Activated CD4-positive, alpha-beta memory T cell treated with anti-CD3 and anti-CD28 coated beads, Interleukin-2, amount 10 ng/mL, durations not matched to agents 7 days and 5 days (primary cell): ENCODE measurements around the gene NUDT14. TPM values are rescaled to one million over a fixed set of nuclear protein-coding genes. Genes with fewer than 3 reads are reported as not detected.

ENCODE experiments used
- CTCF ChIA-PET: fragments of 350-600 bp; sonication (Branson Sonifier 250); formaldehyde crosslinking; loops from one replicate; lab custom pipeline; 2021; ENCODE audit warnings: antibody characterized with exemption, inconsistent platforms; lab: Charles Lee
- POLR2A ChIA-PET: fragments of 350-600 bp; sonication (Branson Sonifier 250); formaldehyde crosslinking; loops from one replicate; lab custom pipeline; 2021; ENCODE audit warnings: antibody characterized with exemption; lab: Charles Lee
- DNase-seq: peaks from one replicate; pipeline ENCODE4 v3.0.0-alpha.2; 2020
- H3K27ac Mint-ChIP-seq: one replicate; pipeline ENCODE4 v1.8.0; 2021; ENCODE audit warnings: mild to moderate bottlenecking, mixed read lengths
- H3K27me3 Mint-ChIP-seq: one replicate; pipeline ENCODE4 v1.8.0; 2021; ENCODE audit warnings: mixed read lengths
- H3K36me3 Mint-ChIP-seq: one replicate; pipeline ENCODE4 v1.8.0; 2021; ENCODE audit warnings: low read depth, mixed read lengths
- H3K4me1 Mint-ChIP-seq: one replicate; pipeline ENCODE4 v1.8.0; 2021; ENCODE audit warnings: mixed read lengths
- H3K4me3 Mint-ChIP-seq: one replicate; pipeline ENCODE4 v1.8.0; 2021; ENCODE audit warnings: mild to moderate bottlenecking, mixed read lengths
- H3K9me3 Mint-ChIP-seq: one replicate; pipeline ENCODE4 v1.8.0; 2021; ENCODE audit warnings: mixed read lengths
- total RNA-seq, 2 experiments: library from RNA; stranded (reverse); gene quantifications; one replicate each; pipeline ENCODE4 v1.2.3, GENCODE V29; 2021

NUDT14 gene
- total RNA-seq, 2 experiments from 2014 or later: 23.8 to 24.9 TPM

DNA sequence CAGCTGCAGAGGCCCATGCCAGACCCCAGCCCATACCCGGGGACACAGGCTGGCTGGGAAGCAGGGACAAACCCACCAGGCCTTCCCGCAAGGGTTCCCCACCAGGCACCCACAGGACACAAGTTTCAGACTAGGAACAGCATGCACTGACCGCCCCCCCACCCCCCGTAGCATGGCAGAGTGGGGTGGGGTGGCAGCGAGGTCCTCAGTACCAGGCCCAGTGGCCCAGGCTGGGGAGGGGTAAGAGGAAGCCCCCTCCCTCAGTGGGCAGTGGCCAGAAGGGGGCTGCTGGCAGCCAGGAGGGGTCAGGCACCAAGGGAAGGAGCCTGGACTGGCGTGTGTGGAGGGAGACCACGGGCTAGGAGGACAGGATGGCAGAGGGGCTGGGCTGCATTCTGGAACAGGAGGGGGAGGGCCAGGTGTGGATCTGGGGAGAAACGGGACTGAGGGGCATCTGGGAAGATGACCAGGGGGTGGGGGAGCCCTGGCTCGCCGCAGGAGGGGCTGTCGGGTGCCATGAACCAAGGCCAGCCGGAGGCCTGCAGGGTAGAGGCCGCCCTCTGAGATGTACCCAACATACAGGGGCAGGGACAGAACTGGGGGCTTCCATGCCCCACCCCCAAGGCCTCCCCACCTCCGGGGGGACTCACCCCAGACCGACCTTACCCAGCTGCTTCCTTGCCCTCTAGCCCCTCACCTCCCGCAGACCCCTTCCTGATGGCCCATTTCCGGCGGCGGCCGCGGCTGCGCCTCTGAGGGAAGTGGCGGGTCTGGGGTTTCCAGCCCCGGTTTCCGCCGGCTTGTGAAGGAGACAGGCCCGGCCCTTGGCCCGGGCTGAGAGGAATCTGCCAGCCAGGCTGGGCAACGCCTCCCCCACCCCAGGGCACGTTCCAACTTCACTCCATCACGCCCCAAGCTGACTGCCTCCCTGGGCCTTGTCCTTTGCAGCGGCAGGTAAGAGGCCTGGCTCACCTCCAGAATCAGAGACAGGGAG is 6.9 kb downstream of the NUDT14 start:
- peak; percentile 71 for DNase-seq
- H3K27ac Mint-ChIP-seq: peak overlapping the region; percentile 52
- peaks cover 28% of the 10 kb centered on the region for H3K4me1 Mint-ChIP-seq
- peaks cover 15% of the 10 kb centered on the region for H3K27me3 Mint-ChIP-seq
- no peak overlapping the region for H3K4me3 Mint-ChIP-seq
- POLR2A ChIA-PET: no interaction called here
- CTCF ChIA-PET: no interaction called here
- no peaks in the 10 kb centered on the region for H3K36me3 Mint-ChIP-seq
- H3K9me3 Mint-ChIP-seq: no peaks in the 10 kb centered on the region

DNA sequence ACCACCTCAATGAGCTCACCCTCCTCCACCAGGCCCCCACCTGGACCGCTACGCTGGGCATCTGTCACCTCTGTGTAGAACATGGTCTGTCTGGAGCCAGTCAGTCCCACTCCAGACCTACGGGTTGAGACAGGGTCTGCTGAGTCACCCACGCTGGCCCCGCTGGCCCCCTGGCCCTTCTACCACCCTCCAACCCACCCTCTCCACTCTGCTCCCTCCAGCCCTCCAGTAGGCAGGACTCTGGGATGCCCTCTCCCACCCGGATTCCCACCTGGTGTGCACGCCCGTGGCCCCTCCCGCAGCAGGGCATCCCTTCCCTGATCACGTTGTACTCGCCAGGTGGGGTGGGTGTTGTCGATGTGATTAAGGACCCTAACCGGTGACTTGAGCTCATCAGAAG is 8.0 kb downstream of the NUDT14 start:
- H3K36me3 Mint-ChIP-seq: no peaks in the 10 kb centered on the region
- no peak for DNase-seq
- ChIA-PET CTCF (interaction anchor here (1.5 kb wide), 1 partner anchor 9 kb away, joined by 4 read pairs; no protein-coding TSS in a partner anchor), POLR2A (interaction anchor here (1.3 kb wide), 1 partner anchor 152 kb away, joined by 4 read pairs; the partner anchor contains the start of gene CDCA4)
- peaks cover 29% of the 10 kb centered on the region for H3K4me1 Mint-ChIP-seq
- H3K27me3 Mint-ChIP-seq: peaks cover 15% of the 10 kb centered on the region
- H3K27ac Mint-ChIP-seq: no peak overlapping the region
- H3K9me3 Mint-ChIP-seq: no peaks in the 10 kb centered on the region
- H3K4me3 Mint-ChIP-seq: no peak overlapping the region

DNA sequence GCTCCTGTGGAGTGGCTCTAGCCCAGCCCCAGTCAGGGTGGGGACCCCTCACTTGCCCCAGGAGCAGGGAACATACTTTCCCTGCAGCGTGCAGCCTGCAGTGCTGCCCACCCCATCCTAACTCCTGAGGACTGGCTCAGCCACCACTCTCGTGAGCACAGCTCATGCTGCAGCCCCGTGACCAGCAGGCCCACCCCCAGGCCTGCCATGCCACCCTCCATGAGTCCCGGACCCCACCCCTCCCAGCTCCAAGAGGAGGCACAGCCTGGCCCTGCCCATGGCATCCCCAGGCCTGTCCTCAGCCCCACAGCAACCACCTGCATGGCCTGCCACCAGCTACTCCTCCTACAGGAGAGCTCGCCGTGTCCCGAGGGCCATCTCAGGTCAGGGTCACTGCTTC is 8.6 kb downstream of the NUDT14 start:
- no peak for DNase-seq
- H3K36me3 Mint-ChIP-seq: no peaks in the 10 kb centered on the region
- no peaks in the 10 kb centered on the region for H3K9me3 Mint-ChIP-seq
- H3K4me1 Mint-ChIP-seq: peaks cover 29% of the 10 kb centered on the region
- ChIA-PET POLR2A (interaction anchor here (0.7 to 1.3 kb wide), 2 partner anchors 23 to 152 kb away, joined by 3 to 4 read pairs; partner anchors contain the start of gene CDCA4), CTCF (interaction anchor here (1.5 kb wide), 1 partner anchor 10 kb away, joined by 4 read pairs; no protein-coding TSS in a partner anchor)
- H3K27ac Mint-ChIP-seq: no peak overlapping the region
- no peak overlapping the region for H3K4me3 Mint-ChIP-seq
- peaks cover 15% of the 10 kb centered on the region for H3K27me3 Mint-ChIP-seq

DNA sequence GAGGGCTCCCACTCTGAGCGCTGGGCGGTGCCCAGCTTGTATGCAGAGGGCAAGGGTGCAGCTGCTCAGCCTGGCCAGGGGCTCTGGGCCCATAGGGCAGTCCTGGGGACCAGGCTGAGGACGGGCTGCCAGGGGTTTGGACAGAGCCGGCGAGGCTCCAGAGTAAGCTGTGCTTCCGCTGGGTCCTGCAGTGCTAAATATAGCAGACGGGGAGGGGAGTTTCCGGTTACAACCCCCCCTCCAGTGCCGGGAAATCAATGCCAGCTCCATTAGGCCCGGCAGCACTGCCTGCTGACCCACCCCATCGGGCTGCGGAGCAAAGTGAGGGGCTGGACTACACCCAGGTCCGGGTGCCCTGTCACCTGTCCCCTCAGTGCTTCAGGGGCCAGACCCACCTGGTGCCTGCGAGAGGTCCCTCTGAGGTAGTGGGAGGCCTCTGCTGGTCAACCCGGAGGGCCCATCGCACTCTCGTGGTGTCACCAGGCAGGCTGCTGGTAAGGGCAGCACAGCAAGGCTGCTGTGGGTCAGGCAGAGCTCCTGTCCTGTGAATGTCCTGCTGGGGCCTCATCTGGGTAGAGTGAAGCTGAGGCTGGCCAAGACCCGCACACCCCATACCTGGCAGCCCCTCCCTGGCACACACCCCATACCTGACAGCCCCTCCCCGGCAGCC is 10.0 kb downstream of the NUDT14 start:
- Mint-ChIP-seq H3K27ac (no peak overlapping the region), H3K4me1 (peaks cover 29% of the 10 kb centered on the region), H3K27me3 (peaks cover 22% of the 10 kb centered on the region), H3K9me3 (no peaks in the 10 kb centered on the region), H3K4me3 (no peak overlapping the region), H3K36me3 (no peaks in the 10 kb centered on the region)
- DNase-seq: no peak
- ChIA-PET POLR2A (interaction anchor here (1.3 kb wide), 1 partner anchor 77 kb away, joined by 3 read pairs; the partner anchor contains the start of gene BTBD6), CTCF (no interaction called here)

DNA sequence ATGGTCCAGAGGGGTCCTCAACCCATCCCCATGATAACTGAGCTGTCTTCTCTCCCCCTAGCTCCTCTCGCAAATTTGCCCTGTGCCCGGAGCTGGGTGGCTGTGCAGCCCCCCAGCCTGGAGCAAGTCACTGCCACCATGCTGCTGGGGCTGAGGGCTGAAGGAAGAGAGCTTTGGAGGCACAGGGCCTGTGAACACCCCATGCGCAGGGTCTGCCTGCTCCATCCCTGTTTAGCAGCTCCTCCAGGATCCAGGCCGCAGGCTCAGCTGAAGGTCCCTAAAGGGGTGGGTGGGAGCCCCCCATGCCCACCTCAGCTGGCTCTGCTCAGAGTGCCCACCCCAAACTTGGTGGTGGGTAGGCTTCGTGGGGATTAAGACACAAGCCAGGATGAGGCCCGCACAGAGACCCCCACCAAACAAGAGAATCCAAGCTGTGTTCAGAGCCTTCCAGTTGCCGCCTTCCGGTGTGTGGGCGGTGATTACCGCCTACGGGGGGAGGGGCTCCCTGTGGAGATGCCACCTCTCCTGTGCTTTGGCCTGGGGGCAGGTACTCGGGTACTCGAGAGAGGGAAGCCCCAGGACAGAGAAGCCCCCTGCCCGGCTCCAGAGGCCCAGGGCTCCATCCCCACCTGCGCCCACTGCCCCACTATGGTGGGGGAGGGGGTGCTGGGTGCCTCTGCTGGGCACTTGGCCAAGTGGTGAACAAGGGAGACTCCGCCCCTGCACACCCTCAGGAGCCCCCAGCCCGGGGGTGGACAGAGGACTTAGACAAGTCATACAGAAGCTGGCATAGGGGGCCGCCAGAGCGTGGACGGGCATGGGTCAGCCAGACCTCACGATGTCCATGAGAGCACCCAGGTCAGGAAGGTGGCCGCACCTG is 11.1 kb downstream of the NUDT14 start:
- H3K4me3 Mint-ChIP-seq: peak overlapping the region; percentile 56

DNA sequence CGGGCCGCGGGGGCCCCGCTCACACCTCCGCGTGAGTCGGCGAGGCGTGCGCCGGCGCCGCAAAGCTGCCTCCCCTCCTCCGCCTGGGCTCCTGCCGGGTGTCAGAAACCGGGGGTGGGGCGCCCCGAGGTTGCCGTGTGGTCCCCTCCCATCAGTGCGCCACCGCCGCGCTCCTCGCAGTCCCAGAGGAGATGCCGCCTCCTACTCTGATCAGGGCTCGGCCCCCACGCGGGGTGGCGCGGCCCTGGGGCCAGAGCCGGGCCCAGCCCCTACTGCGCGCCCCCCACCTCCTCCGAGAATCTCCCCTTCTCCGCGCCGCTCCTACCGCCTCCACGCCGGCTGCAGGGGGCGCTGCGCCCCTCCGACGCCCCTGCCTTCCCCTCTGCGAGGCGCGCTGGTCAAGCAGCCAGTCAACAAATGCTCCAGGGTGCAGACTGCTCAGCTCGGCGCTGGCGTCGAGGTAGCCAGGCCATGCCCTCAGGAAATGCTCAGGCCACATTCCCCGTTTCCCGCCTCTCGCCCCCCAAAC is 12.1 kb downstream of the NUDT14 start:
- DNase-seq: peak; percentile 38
- Mint-ChIP-seq H3K4me3 (peak overlapping the region; percentile 56), H3K27ac (no peak overlapping the region), H3K4me1 (peaks cover 18% of the 10 kb centered on the region), H3K9me3 (no peaks in the 10 kb centered on the region), H3K36me3 (no peaks in the 10 kb centered on the region), H3K27me3 (peaks cover 22% of the 10 kb centered on the region)
- CTCF ChIA-PET: interaction anchor here (0.6 to 1.1 kb wide), 3 partner anchors 133 to 202 kb away, joined by 3 to 4 read pairs (median 4); no protein-coding TSS in a partner anchor
- POLR2A ChIA-PET: interaction anchor here (1.1 to 1.2 kb wide), 2 partner anchors 11 to 26 kb away, joined by 4 to 5 read pairs; no protein-coding TSS in a partner anchor

More for the DNA sequence above, 11.1 kb downstream of the NUDT14 start:
- Mint-ChIP-seq H3K27ac (no peak overlapping the region), H3K4me1 (peaks cover 27% of the 10 kb centered on the region), H3K36me3 (no peaks in the 10 kb centered on the region), H3K9me3 (no peaks in the 10 kb centered on the region), H3K27me3 (peaks cover 22% of the 10 kb centered on the region)
- DNase-seq: no peak
- ChIA-PET POLR2A (interaction anchor here (1.1 to 1.3 kb wide), 3 partner anchors 10 to 78 kb away, joined by 3 to 5 read pairs (median 4); partner anchors contain the start of gene BTBD6), CTCF (interaction anchor here (0.6 to 1.1 kb wide), 3 partner anchors 40 to 201 kb away, joined by 3 to 4 read pairs (median 3); no protein-coding TSS in a partner anchor)

DNA sequence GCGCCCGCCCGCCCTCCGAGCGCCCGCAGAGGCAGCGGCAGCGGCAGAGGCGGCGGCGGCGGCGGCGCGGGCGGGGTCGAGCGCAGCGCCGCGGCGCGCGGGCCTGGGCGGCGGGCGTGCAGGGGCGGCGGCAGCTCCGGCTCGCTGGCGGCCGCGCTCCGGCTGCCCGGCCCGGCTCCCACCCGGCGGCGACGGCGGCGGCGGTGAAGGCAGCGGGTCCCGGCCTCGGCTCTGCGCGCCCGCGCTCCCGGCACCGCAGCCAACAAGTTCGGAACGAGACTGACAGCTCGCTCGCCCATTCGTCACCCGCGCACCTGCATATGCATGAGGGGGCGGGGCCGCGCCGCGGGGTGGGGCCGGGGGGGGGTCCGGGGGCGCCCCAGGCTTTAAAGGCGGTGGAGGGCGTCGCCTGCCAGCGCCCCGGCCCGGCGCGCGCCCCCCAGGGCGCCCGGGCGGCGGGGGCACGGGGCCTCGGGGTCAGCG is 12.6 kb downstream of the NUDT14 start, which contains the start of gene JAG2:
TSS of gene JAG2 (minus strand) at position 281 of the 483 bp plus-strand sequence. CDS start 356 bp downstream, outside the sequence.
- no peak within 1 kb of the TSS for H3K27ac Mint-ChIP-seq
- CTCF ChIA-PET: interaction anchor here (0.6 to 1.1 kb wide), 2 partner anchors 133 to 184 kb away, joined by 3 to 4 read pairs; no protein-coding TSS in a partner anchor
- peaks cover 22% of the 10 kb centered on the region for H3K27me3 Mint-ChIP-seq
- peaks cover 16% of the 10 kb centered on the region for H3K4me1 Mint-ChIP-seq
- H3K4me3 Mint-ChIP-seq: peak within 1 kb of the TSS; percentile 56
- H3K9me3 Mint-ChIP-seq: no peaks in the 10 kb centered on the region
- POLR2A ChIA-PET: interaction anchor here (1.1 to 1.3 kb wide), 3 partner anchors 14 to 103 kb away, joined by 3 to 5 read pairs (median 4); partner anchors contain the start of gene GPR132
- no peaks in the 10 kb centered on the region for H3K36me3 Mint-ChIP-seq
- DNase-seq: peak; percentile 46

DNA sequence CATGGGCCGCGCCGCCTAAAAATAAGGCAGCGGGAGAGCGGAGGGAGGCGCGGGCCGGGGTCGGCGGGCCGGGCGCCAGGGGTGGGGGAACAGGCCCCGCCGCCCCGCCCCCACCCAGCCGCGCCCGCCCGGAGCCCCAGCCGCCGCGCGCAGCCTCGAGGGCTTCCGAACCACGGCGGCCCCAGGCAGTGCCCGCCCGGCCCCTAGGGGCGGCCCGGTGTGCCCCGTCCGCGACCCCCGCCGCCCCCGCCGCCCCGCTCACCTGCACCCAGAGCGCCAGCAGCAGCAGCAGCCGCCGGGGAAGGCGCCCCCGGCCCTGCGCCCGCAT is 13.1 kb downstream of the NUDT14 start:
- no peaks in the 10 kb centered on the region for H3K9me3 Mint-ChIP-seq
- DNase-seq: no peak
- H3K27ac Mint-ChIP-seq: no peak overlapping the region
- peaks cover 16% of the 10 kb centered on the region for H3K4me1 Mint-ChIP-seq
- ChIA-PET CTCF (no interaction called here), POLR2A (interaction anchor here (1.1 to 1.3 kb wide), 3 partner anchors 14 to 103 kb away, joined by 3 to 5 read pairs (median 4); partner anchors contain the start of gene GPR132)
- H3K4me3 Mint-ChIP-seq: peak overlapping the region; percentile 37
- H3K27me3 Mint-ChIP-seq: peaks cover 22% of the 10 kb centered on the region
- no peaks in the 10 kb centered on the region for H3K36me3 Mint-ChIP-seq

DNA sequence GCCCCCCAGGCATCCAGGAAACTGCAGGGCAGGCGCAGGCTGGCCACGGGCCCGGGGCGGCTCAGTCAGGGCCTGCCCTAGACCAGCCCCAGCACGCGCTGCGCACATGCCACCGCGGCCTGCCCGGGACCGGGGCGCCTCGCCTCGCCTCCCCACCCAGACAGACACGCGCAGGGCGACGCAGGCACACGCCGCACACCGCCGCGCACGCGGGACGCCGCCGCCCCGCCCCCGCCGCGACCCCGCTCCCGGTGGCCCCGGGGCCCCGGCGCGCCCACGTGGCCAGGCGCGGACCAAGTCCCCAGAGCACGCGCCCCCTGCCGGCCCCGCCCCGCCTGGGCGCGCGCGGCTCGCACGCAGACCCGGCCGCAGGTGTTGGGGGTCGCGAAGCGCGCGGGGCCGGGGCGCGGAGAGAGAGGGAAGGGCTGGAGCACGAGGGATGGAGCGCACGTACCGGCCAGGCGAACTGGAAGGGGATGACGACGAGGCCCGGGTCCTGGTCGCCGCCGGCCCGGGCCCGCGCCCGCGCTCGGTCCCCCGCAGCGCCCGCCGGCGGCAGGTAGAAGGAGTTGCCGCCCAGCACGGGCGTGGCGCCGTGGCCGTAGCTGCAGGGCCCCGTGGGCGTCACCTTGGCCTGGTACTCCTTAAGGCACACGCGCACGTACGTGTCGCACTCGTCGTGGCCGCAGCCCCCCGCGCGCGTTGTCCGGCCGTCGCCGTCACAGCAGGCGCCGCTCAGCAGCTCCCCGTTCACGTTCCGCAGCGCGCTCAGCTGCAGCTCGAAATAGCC is 13.6 kb downstream of the NUDT14 start:
- H3K4me3 Mint-ChIP-seq: peak overlapping the region; percentile 37
- POLR2A ChIA-PET: interaction anchor here (1.1 to 1.3 kb wide), 3 partner anchors 15 to 102 kb away, joined by 3 to 5 read pairs (median 4); partner anchors contain the start of gene GPR132
- H3K36me3 Mint-ChIP-seq: no peaks in the 10 kb centered on the region
- H3K9me3 Mint-ChIP-seq: no peaks in the 10 kb centered on the region
- CTCF ChIA-PET: no interaction called here
- H3K4me1 Mint-ChIP-seq: peaks cover 16% of the 10 kb centered on the region
- DNase-seq: no peak
- no peak overlapping the region for H3K27ac Mint-ChIP-seq
- peaks cover 22% of the 10 kb centered on the region for H3K27me3 Mint-ChIP-seq

DNA sequence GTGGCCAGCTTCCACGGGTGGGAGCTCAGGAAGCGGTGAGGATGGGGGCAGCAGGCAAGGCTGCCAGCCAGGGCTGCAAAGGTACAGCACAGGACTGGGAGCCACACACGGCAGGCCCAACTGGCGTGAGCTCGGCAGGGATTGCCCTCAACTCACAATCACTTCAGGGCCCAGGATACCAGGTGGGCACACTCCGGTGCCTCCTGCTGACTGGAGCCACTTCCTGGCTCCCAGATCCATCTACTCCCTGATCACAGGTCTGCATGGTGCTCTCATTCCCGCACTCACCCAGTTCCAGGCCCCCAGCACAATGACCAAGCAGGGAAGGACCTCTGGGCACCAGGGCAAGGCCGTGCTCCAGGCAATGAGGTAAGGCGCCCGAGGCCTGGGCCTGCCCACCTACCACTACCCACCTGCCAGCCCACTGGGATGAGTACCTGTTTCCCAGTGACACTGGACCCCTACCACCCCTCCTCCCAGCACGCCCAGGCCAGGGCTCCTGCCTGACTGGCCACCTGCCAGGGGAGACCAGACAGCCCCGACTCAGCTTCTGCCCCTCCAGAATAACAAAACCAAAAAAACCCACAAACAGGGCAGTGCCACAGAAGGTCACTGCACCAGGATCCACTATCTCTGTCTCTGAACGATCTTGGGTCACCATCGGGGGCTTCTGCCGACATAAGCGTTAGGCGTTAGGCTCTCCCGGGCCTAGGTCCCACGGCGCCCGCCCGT is 14.4 kb downstream of the NUDT14 start:
- no peaks in the 10 kb centered on the region for H3K36me3 Mint-ChIP-seq
- no peak overlapping the region for H3K27ac Mint-ChIP-seq
- ChIA-PET POLR2A (no interaction called here), CTCF (interaction anchor here (1.2 kb wide), 1 partner anchor 76 kb away, joined by 3 read pairs; no protein-coding TSS in a partner anchor)
- peaks cover 14% of the 10 kb centered on the region for H3K4me1 Mint-ChIP-seq
- no peaks in the 10 kb centered on the region for H3K9me3 Mint-ChIP-seq
- DNase-seq: no peak
- peaks cover 19% of the 10 kb centered on the region for H3K27me3 Mint-ChIP-seq
- H3K4me3 Mint-ChIP-seq: no peak overlapping the region
